NOMO-1 (cell line): ENCODE measurements around the gene REXO1.

Source experiments
- DNase-seq, 2 experiments: peaks; one replicate each; lab custom pipeline; 2025; ENCODE audit not compliant: unreplicated experiment in 2 of 2; lab: John Stamatoyannopoulos, UW

The REXO1 gene

DNA sequence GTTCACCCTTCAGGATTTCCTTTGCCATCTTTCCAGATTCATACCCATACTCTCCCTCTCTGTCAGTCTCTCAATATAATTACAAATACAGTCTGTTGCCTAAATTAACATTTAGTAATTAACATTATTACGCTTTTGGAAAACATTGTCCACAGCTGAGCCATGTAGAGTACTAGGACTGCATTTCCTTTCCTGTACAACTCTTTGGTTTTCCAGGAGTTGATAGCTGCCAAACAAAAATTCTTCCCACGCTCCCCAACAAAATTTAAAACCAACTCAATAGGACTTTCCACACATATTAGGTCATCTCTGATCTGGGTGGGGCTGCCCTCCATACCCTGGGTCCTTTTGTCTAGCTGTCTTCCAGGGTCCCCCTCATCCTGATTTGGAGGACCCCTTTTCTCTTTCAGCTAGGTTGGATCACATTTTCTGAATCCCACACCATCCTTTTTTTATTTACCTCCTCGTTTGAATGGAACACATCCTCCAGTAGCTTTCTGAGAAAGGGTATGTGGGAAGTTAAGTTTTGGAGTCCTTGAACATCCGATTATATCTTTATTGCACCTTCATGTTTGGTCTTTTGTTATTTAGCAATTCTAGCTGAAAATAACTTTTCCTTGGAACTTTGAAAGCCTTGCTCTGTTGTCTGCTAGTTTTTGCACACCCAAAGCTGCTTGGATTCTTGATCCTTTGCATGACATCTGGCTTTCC is 77.3 kb downstream of the REXO1 start:
- DNase-seq: no peak

GRCh38 chr19:1769645-1769985 is 78.7 kb downstream of the REXO1 start:
- DNase-seq: no peak

GRCh38 chr19:1768918-1769644 is 79.2 kb downstream of the REXO1 start:
- no peak for DNase-seq

DNA sequence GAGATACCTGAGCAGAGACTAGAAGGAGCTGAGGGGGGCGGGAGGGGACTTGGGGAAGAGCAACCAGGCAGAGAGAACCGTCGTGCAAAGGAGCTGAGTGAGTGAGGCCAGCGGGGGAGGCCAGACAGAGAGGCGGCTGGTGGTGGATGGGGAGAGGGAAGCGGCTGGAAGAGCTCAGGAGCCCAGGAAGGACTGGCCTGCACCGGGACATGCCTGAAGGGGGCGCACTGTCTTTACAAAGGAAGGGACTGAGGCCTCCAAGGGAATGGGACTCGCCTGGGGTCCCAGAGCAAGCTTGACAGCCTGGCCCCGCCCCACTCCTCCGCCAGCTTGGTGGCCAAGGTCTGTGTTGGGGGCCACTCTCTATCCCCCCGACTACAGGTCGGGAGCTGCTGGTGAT is 80.0 kb downstream of the REXO1 start:
- no peak for DNase-seq

DNA sequence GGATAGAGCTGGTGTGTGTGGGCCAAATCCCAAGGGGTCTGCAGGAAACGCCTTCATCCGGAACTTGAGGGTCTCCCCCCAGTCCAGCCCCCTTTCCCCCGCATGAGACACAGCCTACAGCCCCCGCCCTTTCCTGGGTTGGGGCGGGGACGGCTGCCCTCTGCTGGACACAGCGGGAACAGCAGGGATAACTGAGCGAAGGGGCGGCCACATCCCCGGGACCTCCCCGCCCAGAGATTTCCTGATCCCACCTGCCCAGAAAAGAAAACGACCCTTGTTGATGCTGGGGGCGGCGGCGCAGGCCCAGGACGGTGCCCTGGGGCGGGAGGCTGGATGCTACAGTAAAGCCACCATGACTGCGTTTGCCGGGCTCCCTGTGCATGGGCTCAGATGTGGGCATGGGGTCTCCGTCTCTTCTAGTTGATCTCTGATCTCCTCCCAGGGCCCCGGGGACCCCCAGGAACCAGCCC is 80.8 kb downstream of the REXO1 start:
- no peak for DNase-seq

- no peak for DNase-seq
Observed at GRCh38 chr19:1766800-1767352, 81.4 kb downstream of the REXO1 start.

DNA sequence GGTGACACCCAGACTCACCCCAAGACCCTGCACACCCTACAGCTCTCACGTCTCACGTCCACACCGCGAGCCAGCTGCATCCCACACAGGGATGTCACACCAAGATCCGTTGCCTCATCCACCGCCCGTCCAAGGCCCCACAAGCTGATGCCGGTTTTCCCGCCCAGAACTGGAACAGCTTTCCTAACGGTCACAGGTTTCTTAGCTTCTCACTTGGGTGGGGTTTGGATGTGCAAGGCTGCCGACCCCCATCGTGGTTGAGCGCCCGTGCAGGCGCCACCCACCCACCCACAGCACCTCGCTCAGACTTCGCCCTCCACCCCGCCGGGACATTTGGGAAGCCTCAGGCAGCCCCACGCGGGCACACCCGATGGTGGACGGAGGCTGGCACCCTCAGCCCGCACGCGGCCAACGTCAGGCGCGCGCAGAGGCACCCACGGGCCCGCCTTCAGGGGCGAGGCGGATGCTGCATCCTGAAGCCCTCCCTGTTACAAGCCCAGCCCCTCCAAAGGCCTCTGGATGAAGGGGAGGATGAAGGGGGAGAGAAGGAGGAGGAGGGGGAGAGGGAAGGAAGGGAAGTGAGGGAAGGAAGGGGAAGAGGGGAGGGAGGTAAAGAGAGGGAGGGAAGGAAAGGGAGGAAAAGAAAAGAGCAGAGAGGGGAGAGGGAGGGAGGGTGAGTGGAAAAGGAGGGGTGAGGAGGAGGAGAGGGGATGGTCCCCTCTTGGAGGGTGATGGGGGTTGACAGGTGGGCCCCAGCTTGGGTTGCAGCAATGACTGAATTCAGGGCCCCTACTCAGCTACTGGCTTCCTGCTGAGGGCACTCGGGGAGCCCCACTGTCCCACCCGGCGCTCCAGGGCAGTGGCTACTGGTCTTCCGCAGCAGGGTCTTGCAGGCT is 82.1 kb downstream of the REXO1 start:
- DNase-seq: no peak
